ENCODE results near the gene GBP5.

- TF ChIP-seq CTCF (IDR thresholded peaks at IDR 0.05) (no peak), POLR2A (IDR thresholded peaks at IDR 0.05; ENCODE audit: low read depth) (no peak), EP300 (IDR thresholded peaks at IDR 0.05) (no peak)
These were observed 8.1 kb upstream of the GBP5 start for GRCh38 chr1:89280766-89281165.
